ENCODE measurements around the gene CPPED1.
"Not testable (repeated sequence)": the region's sequence is repeated elsewhere in the genome, so short reads cannot be mapped to it uniquely, and the experiment has no call there.

CPPED1 gene

DNA sequence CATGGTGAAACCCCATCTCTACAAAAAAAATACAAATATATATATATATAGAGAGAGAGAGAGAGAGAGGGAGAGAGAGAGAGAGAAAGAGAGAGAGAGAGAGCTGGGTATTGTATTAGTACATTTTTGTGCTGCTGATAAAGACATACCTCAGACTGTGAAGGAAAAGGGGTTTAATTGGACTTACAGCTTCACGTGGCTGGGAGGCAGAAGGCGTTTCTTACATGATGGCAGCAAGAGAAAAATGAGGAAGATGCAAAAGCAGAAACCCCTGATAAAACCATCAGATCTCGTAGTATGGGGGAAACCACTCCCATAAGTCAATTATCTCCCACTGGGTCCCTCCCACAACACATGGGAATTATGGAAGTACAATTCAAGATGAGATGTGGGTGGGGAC, 37.5 kb downstream of the CPPED1 start:
- not testable (repeated sequence) for DNase-seq

DNA sequence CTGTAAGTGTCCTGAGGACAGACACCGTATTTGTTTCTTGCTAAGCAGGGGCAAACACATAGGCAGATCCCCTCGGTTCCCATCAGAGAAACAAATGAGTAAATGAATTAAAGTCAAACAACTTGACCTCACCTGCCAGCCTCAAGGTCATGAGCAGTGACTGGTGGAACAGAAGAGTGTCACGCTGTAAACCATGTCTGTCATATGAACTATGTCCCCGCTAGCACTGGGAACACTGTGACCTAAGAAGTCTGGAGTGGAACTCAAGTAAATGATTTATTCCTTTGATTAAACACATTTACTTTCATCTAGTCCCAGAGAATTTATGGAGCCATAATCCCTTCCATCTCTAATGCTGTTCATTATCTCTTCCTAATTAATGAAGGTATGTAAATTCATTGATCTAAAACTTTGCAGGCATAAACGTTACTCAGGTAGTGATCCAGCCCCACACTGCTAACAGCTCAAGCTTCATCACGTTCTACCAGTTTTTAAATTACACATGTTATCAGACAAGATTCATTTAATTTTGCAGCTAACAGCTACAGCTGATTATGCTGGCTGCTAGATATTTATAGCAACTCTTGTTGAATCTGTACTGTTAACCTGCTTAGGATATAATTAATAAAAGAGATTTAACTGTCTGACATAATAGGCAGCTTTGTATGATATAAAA, 38.7 kb downstream of the CPPED1 start:
- no peak for DNase-seq

DNA sequence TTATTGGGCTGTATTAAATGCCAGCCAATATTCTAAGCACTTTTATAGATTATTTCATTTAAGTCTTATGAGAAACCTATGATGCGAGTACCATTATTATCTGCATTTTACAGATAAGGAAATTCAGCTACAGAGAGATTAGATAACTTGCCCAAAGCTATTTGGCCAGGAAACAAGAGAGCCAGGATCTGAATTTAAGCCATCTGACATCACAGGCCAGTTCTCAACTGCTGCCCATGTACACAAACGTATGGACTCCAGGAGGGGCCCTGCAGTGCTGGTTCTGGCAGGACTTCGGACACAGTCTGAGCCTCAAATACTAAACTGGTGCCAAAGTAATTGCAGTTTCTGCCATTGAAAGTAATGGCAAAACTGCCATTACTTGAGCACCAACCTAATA, 40.2 kb downstream of the CPPED1 start:
- no peak for DNase-seq

DNA sequence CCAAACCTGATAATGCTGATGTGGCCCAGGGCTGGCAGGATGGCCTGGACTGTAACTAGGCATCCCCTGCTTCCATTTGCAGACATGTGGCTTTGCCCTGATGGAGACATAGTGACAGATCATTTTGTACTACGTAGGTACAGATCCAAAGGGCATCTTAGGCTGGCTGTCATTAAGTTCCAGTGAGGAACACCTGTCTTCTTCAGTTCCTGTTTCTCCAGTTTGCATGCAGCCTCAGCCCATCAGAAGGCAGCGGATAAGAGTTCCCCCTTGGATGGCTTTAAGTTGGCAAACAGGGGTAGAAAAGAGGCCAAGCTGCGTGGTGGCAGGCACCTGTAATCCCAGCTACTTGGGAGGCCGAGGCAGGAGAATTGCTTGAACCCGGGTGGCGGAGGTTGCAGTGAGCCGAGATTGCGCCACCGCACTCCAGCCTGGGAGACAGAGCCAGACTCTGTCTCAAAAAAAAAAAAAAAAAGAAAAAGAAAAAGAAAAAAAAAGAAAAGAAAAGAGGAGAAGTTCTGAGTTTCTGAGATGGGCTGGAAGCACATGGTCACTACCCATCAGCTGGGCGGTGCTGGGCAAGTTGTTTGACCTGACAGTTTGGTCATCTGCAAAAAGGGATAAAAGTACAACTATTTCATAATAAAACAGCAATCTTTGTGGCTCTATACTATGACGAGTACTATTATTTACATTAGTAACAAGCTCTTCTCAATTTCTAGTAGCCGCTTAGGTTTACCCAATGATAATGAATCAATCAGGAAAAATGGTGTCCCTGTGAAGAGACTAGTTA, 42.7 kb downstream of the CPPED1 start:
- no peak for DNase-seq

DNA sequence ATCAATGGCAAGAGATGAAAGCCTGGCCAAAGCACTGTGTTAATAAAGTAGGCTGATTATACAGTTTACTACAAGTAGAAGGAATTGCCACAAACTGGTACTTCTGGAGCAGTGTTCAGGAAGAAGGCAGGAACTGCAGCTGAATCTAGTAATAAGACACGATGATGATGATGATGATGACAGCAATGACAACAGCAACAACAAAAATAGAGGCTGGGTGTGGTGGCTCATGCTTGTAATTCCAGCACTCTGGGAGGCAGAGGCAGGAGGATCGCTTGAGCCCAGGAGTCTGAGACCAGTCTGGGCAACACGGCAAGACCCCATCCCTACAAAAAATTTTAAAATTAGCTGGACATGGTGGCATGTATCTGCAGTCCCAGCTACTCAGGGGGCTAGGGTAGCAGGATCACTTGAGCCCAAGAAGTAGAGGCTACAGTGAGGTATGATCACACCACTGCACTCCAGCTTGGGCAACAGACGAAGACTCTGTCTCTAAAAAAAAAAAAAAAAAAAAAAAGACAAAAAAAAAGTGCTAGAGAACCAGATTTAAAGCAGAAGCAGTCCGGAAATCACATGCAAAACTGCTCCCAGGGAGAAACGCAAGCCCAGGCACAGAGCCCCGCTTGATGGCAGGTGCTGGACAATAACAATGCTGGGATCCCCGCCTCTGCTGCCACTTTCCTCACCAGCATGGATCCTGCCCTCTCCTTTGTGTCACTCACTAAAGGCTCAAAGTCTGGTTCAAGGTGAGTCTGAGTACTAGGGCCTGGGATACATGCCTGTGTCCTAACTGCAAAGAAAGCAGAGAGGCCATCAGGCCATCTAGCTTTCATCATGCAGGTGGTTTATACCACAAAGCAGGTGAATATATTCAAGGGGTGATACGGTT, 44.8 kb downstream of the CPPED1 start:
- no peak for DNase-seq

DNA sequence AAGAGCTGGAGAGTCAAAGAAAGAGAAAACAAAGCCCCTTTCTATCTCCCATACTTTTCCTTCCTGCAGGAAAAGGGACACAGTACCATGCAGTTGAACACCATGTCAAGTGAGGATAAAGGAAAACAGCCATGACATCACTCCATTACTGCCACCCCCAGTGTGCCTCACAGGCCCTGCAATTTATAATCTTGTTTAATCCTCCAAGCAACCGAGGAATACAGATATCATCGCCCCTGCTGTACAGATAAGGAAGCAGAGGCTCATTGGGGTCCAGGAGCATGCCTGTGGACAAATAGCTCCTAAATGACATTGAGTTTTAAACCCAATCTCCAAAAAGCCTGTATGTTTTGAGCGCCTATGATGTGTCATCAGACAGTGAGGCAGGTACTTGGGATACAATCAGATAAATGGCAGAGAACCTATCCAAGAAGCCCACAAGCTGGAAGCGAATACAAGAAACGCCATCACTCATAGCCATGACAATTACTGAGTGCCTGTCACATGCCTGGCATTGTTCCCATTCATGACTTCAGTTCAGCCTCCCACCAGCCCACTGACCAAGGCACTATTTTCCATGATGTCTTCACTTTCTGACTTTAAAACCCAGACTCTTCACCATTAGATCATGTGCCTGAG, 45.5 kb downstream of the CPPED1 start:
- DNase-seq, result no peak

DNA sequence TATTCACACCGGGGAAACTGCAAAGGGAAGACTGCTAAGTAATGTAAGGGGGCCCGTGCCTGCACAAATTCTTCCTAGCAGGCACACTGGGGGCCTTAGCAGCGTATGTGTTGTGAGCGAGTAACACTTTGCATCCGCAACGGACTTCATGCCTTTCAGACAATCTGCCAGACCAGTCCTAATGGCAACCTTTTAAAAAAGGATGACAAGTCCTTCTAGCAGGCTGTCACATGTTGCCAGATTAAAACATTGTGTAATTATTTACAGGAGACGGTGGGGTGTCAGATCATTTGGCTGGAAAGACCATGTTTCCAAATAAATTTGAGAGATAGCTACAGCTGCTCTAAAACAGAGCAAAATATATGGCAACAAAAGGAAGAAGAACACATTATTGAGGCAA, 46.1 kb downstream of the CPPED1 start:
- no peak for DNase-seq

DNA sequence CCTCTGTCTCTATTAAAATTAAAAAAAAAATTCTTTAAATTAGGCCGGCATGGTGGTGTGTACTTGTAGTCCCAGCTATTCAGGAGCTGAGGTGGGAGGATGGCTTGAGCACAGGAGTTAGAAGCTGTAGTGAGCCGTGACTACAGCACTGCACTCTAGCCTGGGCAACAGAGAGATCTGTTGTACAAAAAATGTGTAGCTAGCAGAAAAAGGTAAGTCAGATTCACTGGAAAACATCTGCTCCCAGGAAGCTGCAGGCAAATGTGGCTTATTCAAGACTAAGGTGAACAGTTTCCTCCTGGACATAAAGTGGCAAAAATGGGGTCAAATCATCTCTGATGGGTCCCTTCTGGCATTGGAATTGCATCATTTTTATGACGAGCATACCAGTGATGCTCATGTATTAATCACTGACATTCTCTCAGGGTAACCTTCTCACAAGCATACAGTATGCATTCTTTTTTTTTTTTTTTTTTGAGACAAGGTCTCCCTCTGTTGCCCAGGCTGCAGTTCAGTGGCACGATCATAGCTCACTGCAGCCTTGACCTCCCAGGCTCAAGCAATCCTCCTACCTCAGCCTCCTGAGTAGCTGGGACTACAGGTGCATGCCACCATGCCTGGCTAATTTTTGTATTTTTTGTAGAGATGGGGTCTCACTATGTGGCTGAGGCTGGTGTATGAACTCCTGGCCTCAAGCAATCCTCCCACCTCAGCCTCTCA, 48.7 kb downstream of the CPPED1 start:
- no peak for DNase-seq

DNA sequence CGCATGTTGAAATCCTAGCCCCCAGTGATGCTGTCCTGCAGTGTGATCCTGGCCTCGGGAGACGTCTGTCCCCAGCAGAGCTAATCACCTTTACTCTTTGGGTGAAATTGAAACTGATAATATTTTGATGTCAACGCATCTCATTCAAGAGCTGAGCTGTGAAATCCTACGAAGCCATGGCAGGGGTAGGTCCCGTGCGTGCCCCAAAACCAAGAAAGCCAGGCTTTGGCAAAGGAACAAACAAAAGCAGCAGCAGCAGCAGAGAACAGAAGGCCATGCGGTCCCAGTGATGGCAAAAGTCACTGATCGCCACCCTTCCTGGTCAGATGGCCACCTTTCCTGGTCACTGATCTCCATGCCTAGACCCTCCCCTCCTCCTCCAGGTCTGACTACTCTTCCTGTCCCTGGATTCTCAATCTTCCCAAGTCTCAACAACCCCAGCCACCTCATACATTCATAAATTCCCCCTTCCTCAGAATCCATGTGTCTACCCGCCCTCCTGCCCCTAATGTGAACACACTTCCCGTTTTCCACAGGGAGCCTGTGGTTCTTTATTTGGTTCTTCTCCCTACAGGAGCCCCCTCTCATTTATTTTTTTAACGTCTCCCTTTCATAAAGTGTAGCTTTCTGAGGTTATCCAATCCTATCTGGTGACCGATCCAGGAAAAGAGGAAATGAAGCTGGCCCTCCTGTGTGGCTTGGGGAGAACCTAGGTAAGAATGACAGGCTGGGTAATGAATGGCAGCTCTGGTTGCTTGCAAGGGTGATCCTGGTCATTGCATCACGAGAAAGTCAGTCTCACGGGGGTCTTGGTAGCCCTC, 50.3 kb downstream of the CPPED1 start:
- DNase-seq, result no peak

DNA sequence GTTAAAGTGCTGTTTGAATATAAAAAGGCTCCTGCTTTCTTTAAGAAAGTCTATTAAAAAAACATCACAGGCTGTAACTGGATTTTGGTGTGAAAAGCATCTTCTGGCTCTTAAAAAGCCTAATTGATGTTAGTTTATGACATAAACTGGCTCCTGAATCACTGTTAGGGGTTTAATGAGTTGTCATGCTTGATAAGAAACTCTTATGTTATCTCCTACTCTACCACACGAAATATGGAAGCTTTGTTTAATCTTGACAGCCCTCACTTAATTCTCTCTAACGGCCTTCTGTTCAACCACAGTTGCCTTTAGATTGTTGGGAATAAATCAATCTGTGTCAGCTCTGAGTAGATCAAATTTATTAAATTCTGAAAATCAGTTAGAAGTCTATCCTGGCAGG, 51.5 kb downstream of the CPPED1 start:
- no peak for DNase-seq

DNA sequence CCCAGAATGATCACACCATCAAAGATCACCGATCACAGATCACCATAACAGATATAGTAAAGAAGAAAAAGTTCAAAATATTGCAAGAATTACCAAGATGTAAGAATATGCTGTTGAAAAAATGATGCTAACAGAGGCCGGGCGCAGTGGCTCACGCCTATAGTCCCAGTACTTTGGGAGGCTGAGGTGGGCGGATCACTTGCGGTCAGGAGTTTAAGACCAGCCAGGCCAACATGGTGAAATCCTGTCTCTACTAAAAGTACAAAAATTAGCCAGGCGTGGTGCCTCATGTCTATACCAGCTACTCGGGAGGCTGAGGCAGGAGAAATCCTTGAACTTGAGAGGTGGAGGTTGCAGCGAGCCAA, 53.2 kb downstream of the CPPED1 start:
- DNase-seq, result no peak

DNA sequence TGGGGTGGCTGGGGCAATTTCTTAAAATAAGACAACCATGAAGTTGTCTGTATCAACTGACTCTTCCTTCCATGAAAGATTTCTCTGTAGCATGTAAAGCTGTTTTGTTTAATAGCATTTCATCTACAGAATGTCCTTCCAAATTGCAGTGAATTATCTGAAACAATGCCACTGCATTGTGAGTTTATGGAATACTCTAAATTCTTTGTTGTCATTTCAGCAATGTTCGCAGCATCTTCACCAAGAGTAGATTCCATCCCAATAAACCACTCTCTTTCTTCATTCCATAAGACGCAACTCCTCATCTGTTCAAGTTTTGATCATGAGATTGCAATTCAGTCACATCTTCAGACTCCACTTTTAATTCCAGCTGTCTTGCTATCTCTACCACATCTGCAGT, 54.6 kb downstream of the CPPED1 start:
- no peak for DNase-seq

DNA sequence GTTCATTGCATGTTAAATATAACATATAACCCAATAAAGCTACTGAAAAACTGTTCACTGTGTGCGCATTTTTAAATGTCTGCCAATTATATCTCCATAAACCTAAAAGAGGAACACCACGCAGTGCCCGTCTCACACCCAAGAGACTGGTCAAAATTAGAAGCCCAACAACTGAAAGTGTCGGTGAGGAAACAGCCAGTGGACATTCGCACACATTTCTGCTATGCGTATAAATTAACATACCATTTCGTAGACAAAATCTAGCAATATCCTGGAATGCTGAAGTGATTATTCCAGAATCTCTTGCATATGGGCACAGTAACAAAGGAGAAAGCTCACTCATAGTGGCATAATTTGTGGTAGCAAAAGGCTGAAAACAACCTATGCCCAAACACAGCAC, 55.9 kb downstream of the CPPED1 start:
- no peak for DNase-seq

DNA sequence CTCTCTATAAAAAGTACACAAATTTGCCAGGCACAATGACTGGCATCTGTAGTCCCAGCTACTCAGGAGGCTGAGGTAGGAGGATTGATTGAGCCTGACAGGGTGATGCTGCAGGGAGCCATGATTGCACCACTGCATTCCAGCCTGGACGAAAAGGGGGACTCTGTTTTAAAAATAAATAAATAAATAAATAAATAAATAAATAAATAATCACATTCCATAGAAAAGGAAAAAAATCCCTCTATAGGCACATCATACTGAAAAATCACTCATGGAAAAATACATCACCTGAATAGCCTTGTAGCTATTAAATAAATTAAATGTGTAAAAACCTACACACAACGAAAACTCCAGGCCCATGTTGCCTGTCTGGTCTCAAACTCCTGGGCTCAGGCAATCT, 56.4 kb downstream of the CPPED1 start:
- DNase-seq, result no peak

DNA sequence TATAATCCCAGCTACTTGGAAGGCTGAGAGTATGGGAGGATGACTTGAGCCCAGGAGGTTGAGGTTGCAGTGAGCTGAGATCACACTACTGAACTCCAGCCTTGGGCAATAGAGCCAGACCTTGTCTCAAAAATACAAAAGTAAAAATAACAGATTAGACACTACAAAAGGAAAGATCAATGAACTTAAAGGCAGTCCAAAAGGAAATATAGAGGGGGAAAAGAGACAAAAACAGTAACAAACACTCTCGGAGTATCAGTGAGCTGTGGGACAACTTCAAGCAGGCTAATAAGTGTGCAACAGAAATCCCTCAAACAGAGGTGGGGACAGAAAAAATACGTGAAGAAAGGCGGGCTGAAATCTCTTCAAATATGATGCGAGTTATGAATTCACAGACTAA, 58.8 kb downstream of the CPPED1 start:
- DNase-seq, result no peak

DNA sequence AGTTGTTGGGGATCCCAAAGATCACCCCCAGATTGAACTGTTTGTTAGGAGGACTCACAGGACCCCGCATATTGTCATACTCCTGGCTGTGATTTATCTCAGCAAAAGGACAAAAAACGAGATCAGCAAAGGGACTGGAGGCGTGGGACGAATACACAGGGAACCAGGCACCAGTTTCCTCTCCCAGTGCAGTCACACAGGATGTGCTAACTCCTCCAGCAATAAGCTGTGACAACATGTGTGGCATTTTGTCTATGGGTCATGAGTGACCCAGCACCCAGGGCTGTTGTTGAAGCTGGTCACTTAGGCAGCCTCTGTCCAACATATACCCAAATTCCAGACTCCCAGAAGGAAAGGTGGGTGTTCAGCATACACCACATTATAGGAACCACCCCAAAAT, 60.9 kb downstream of the CPPED1 start:
- no peak for DNase-seq

DNA sequence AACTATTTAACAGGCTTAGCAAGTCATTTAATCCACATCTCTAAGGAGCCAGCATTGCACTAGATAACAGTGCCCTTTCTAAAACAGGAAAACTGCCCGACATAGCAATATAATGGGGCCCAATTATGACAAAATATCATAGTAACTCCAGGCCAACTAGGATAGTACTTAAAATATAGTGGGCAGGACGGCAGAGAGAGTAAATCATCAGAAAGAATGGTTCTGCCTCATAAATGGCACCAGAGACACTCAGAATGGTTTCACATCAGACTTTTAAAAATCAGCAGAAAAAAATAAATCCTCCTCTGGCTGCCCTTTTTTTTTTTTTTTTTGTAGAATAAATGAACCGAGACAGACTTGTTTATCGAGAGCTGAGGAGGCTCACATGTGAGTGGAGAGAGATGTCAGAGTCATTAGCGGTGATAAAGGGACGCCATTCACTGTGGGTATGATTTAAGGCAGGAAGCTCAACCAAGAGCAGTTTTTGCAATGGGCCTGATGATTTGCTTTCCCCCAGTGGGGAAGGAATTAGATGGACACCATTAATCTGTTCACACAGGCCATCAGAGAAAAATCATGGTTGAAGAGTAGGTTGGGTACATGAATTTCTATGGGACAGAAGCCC, 62.6 kb downstream of the CPPED1 start:
- DNase-seq, result no peak

DNA sequence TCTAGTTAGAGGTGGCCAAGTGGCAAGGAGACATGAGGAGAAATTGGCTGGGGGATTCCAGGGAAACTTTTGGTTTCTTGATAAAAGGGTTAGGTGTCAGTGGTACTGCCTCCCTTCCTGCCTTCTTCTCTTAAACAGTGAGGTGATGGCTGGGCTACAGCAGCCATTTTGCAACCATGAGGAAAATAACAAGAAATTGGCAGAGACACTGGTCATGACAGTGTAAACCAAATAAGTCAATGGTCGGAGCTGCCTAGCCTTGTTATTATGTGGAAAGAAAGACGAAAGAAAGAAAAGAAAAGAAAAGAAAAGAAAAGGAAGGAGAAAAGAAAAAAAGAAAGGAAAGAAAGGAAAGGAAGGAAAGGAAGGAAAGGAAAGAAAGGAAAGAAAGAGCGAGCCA, 63.9 kb downstream of the CPPED1 start:
- DNase-seq, result no peak

DNA sequence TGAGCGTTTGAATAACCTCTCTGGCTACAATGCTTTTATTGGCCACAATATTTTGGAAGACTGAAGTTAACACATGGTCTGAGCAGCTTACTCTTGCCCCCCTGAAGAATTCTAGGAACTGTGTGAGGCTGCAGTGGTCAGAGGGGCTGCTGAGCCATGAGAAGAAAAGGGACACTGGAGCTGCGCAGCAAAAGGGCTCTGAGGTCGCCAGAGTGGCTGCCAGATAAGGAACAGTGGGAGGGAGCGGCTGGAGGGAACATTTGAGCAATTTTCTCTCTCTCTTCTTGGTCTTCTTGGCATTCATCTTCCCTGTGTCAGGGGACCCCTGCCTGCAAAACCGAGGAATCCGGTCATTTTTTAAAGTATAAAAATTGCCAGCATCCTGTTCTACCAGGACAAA, 66.1 kb downstream of the CPPED1 start:
- DNase-seq, result no peak

DNA sequence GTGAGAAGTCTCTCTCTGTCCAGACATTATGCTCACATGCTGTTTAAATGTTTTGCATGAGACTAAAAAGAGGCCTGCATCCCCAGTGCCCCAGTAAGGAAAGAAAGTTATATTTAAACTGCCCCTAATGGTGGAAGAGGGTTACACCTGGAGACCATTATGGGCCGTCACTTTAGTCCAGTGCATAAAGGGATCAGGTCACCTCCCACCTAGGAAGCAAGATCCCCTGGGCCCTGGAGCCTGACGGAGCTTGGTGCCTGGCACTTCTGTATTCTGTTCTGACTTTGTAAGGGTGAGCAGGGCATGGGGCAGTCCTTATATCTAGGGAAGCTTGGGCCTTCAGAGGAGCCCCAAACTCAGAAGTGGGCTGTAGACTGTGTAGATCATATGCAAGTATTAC, 67.9 kb downstream of the CPPED1 start:
- no peak for DNase-seq

DNA sequence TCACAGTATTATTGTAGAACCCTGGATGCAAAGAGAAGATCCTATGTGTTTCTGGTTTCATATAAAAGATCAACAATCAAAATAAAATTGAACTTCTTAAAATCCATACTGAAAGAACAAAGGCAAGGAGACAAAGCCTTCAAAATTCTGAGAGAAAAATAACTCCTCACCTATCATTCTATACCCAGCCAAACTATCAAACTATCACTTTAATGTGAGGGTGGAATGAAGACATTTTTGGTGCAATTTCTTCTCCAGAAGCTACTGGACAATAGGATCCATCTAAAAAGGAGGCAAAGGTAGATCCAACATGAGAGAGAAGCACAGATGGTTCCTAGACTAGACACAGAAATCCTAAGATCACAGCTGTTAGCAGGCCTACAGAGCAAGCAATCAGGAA, 71.1 kb downstream of the CPPED1 start:
- DNase-seq, result no peak

All from GOT3 (cell line).